OCI-LY3 (cell line): ENCODE data around the gene TMEM184C.

ENCODE experiments used
- H2AFZ ChIP-seq: fragments of 200-600, 300-600 bp; shearing (Covaris generic); 2 replicates; pipeline ENCODE4 v1.6.0; 2014; ENCODE audit warnings: antibody characterized with exemption, low read depth, low read length
- H3K27ac ChIP-seq: fragments of 200-600, 300-600 bp; sonication (generic); 2 replicates; pipeline ENCODE4 v1.5.1; 2014; ENCODE audit warnings: mild to moderate bottlenecking, low read length, moderate library complexity, mixed read lengths
- H3K27me3 ChIP-seq: fragments of 200-600, 300-600 bp; sonication (generic); 2 replicates; pipeline ENCODE4 v1.6.1; 2014; ENCODE audit warnings: low read depth, low read length, mixed read lengths
- H3K36me3 ChIP-seq: fragments of 200-600, 300-600 bp; sonication (generic); replicated peaks from 2 replicates; pipeline ENCODE3; 2014; ENCODE audit warnings: low read depth, low read length, mixed read lengths
- H3K4me1 ChIP-seq: fragments of 300-600, 200-600 bp; sonication (generic); 2 replicates; pipeline ENCODE4 v1.6.1; 2014; ENCODE audit warnings: low read length, mixed read lengths
- H3K4me2 ChIP-seq: fragments of 200-600, 300-600 bp; sonication (generic); 2 replicates; pipeline ENCODE4 v1.6.1; 2014; ENCODE audit warnings: low read length, mixed read lengths
- H3K4me3 ChIP-seq: fragments of 300-600, 200-600 bp; sonication (generic); 2 replicates; pipeline ENCODE4 v1.5.1; 2014; ENCODE audit warnings: antibody characterized with exemption, mild to moderate bottlenecking, low read length, moderate library complexity
- H3K79me2 ChIP-seq: fragments of 300-600, 200-600 bp; shearing (Covaris generic); 2 replicates; pipeline ENCODE4 v1.6.1; 2014; ENCODE audit warnings: mild to moderate bottlenecking, low read length, mixed read lengths
- H3K9ac ChIP-seq: fragments of 300-600, 200-600 bp; shearing (Covaris generic); 2 replicates; pipeline ENCODE4 v1.6.0; 2014; ENCODE audit warnings: mild to moderate bottlenecking, low read length, moderate library complexity
- H3K9me3 ChIP-seq: fragments of 200-600, 300-600 bp; shearing (Covaris generic); 2 replicates; pipeline ENCODE4 v1.6.1; 2014; ENCODE audit warnings: low read length, mixed read lengths; ENCODE audit not compliant: insufficient read depth
- H4K20me1 ChIP-seq: fragments of 200-600, 300-600 bp; sonication (generic); 2 replicates; pipeline ENCODE4 v1.6.1; 2016; ENCODE audit warnings: low read length, mixed read lengths; ENCODE audit not compliant: insufficient read depth
- EZH2phosphoT487 ChIP-seq: fragments of 200-600 bp; shearing (Covaris generic); IDR thresholded peaks from 2 replicates; pipeline ENCODE4 v1.6.1; 2018; ENCODE audit warnings: antibody characterized with exemption, mixed run types, low read depth
- TF ChIP-seq, protein P1 (sequence below): fragments of 200-600, 300-600 bp; sonication (generic); IDR thresholded peaks from 2 replicates; pipeline ENCODE4 v1.5.1; 2014; ENCODE audit warnings: antibody characterized with exemption, low read length, low read depth

TMEM184C gene

DNA sequence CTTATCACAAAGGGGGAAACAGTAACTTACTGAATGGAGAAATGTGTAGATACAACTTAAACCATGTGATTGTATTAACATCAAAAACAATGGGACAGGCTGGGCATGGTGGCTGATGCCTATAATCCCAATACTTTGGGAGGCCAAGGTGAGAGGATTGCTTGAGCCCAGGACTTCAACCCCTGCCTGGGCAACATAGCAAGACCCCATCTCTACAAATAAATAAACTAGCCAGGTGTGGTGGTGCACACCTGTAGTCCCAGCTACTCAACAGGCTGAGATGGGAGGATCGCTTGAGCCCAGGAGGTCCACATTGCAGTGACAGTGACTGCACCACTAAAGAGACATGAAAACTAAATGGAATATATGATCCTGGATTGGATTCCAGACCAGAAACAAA lies 26.4 kb downstream of the TMEM184C start:
- Histone ChIP-seq H3K9me3 (no peaks in the 10 kb centered on the region), H3K79me2 (peaks cover 23% of the 10 kb centered on the region; the same call in 1 of the 2 replicates)
- no peak for TF ChIP-seq EZH2phosphoT487
- TF ChIP-seq, protein P1, sequence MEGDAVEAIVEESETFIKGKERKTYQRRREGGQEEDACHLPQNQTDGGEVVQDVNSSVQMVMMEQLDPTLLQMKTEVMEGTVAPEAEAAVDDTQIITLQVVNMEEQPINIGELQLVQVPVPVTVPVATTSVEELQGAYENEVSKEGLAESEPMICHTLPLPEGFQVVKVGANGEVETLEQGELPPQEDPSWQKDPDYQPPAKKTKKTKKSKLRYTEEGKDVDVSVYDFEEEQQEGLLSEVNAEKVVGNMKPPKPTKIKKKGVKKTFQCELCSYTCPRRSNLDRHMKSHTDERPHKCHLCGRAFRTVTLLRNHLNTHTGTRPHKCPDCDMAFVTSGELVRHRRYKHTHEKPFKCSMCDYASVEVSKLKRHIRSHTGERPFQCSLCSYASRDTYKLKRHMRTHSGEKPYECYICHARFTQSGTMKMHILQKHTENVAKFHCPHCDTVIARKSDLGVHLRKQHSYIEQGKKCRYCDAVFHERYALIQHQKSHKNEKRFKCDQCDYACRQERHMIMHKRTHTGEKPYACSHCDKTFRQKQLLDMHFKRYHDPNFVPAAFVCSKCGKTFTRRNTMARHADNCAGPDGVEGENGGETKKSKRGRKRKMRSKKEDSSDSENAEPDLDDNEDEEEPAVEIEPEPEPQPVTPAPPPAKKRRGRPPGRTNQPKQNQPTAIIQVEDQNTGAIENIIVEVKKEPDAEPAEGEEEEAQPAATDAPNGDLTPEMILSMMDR: no peak

GRCh38 chr4:147644471-147644870 lies 27.3 kb downstream of the TMEM184C start:
- Histone ChIP-seq H4K20me1 (0 out of 2 replicates have a peak, but pooled peaks cover 4% of the 10 kb centered on the region), H3K27me3 (no peaks in the 10 kb centered on the region), H3K36me3 (peaks cover 26% of the 10 kb centered on the region)

More for the DNA sequence above, 26.4 kb downstream of the TMEM184C start:
- Histone ChIP-seq H3K4me2 (no peak overlapping the region), H3K27ac (no peak overlapping the region), H3K36me3 (peaks cover 25% of the 10 kb centered on the region), H3K27me3 (no peaks in the 10 kb centered on the region), H4K20me1 (0 out of 2 replicates have a peak, but pooled peaks cover 4% of the 10 kb centered on the region), H3K9ac (no peak overlapping the region), H3K4me3 (no peak overlapping the region), H3K4me1 (peaks cover 6% of the 10 kb centered on the region; the same call in 1 of the 2 replicates), H2AFZ (no peak overlapping the region)

DNA sequence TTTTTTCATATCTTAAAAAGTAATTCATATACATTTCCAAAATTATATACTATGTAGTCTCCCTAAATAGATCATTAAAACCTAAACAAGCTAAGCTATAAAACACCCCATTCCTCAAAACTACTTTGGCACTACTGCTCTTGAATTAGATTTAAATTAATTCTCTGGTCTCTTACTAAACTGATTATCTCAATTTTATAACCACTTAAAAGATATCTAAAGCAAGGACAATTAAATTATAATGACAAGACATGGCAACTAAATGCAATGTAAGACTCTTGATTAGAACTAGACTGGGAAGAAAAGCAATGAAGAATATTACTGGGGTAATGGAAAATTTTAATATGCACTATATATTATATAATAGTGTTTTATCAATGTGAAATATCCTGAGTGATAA lies 27.9 kb downstream of the TMEM184C start:
- 0 out of 2 replicates have a peak, but pooled peaks cover 4% of the 10 kb centered on the region for H4K20me1 ChIP-seq
- TF ChIP-seq, protein P1: no peak
- TF ChIP-seq EZH2phosphoT487: no peak
- no peaks in the 10 kb centered on the region for H3K4me1 ChIP-seq
- H3K36me3 ChIP-seq: peaks cover 26% of the 10 kb centered on the region
- H3K27me3 ChIP-seq: no peaks in the 10 kb centered on the region
- no peak overlapping the region for H3K9ac ChIP-seq
- no peak overlapping the region for H3K4me3 ChIP-seq
- no peak overlapping the region for H3K27ac ChIP-seq
- no peak overlapping the region for H3K4me2 ChIP-seq
- H2AFZ ChIP-seq: no peak overlapping the region
- H3K9me3 ChIP-seq: no peaks in the 10 kb centered on the region
- H3K79me2 ChIP-seq: peaks cover 31% of the 10 kb centered on the region; the same call in 1 of the 2 replicates

More at GRCh38 chr4:147644471-147644870, 27.3 kb downstream of the TMEM184C start:
- H3K79me2 ChIP-seq: peaks cover 27% of the 10 kb centered on the region; the same call in 1 of the 2 replicates
- TF ChIP-seq, protein P1: no peak
- TF ChIP-seq EZH2phosphoT487: no peak
- no peak overlapping the region for H3K4me2 ChIP-seq
- no peak overlapping the region for H2AFZ ChIP-seq
- no peak overlapping the region for H3K9ac ChIP-seq
- no peaks in the 10 kb centered on the region for H3K4me1 ChIP-seq
- H3K9me3 ChIP-seq: no peaks in the 10 kb centered on the region
- H3K4me3 ChIP-seq: no peak overlapping the region
- H3K27ac ChIP-seq: no peak overlapping the region

DNA sequence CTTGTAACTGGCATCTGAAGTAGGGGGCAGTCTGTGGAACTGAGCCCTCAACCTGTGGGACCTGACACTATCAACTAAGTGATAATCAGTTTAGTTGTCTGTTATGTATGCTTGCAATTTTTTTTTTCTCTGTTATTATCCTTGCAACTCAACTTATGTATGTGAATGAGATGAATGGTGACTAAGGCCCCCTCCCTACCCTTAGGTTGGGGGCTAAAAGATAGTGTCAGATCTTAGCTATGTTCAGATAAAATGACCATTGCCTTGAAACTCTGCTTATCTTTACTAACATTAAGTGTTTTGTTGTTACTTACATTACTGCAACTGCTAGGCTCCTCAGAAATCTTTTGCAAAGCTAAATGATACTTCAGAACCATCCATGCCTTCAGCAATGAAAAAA lies 31.5 kb downstream of the TMEM184C start:
- no peak overlapping the region for H3K9ac ChIP-seq
- no peak overlapping the region for H2AFZ ChIP-seq
- TF ChIP-seq, protein P1: no peak
- TF ChIP-seq EZH2phosphoT487: no peak
- H3K4me1 ChIP-seq: no peaks in the 10 kb centered on the region
- no peak overlapping the region for H3K27ac ChIP-seq
- no peak overlapping the region for H3K4me2 ChIP-seq
- peaks cover 29% of the 10 kb centered on the region; the same call in 1 of the 2 replicates for H3K79me2 ChIP-seq
- H3K9me3 ChIP-seq: no peaks in the 10 kb centered on the region
- H3K36me3 ChIP-seq: peaks cover 23% of the 10 kb centered on the region
- no peak overlapping the region for H3K4me3 ChIP-seq
- 0 out of 2 replicates have a peak, but pooled peaks cover 4% of the 10 kb centered on the region for H4K20me1 ChIP-seq
- no peaks in the 10 kb centered on the region for H3K27me3 ChIP-seq
